Stomach smooth muscle (tissue), 2 donors: ENCODE results near the gene SMAD7.

Experiments
- H3K27ac ChIP-seq: one replicate; pipeline ENCODE4 v1.7.0; 2013; ENCODE audit warnings: mild to moderate bottlenecking, low read length, inconsistent platforms
- H3K27me3 ChIP-seq, 2 donors: one replicate each; pipeline ENCODE4 v1.7.0; 2013; ENCODE audit warnings: low read length in 2 of 2; ENCODE audit not compliant: insufficient read depth in 2 of 2, control insufficient read depth in 1 of 2
- H3K36me3 ChIP-seq, 2 donors: one replicate each; pipeline ENCODE4 v1.7.0; 2013; ENCODE audit warnings: low read length in 2 of 2; ENCODE audit not compliant: control insufficient read depth in 2 of 2, insufficient read depth in 2 of 2
- H3K4me1 ChIP-seq: one replicate; pipeline ENCODE4 v1.7.0; 2013; ENCODE audit warnings: low read length; ENCODE audit not compliant: control insufficient read depth, insufficient read depth
- H3K4me3 ChIP-seq, 2 donors: one replicate each; pipeline ENCODE4 v1.7.0; 2013; ENCODE audit warnings: low read length in 2 of 2
- H3K9ac ChIP-seq, 2 donors: one replicate each; pipeline ENCODE4 v1.7.0; 2013; ENCODE audit warnings: low read length in 2 of 2, mild to moderate bottlenecking in 1 of 2
- H3K9me3 ChIP-seq, 2 donors: one replicate each; pipeline ENCODE4 v1.7.0; 2013; ENCODE audit warnings: low read length in 2 of 2; ENCODE audit not compliant: control insufficient read depth in 2 of 2
- donor health status: healthy.
- donor health status: Pancreatic carcinoma.

SMAD7 gene

DNA sequence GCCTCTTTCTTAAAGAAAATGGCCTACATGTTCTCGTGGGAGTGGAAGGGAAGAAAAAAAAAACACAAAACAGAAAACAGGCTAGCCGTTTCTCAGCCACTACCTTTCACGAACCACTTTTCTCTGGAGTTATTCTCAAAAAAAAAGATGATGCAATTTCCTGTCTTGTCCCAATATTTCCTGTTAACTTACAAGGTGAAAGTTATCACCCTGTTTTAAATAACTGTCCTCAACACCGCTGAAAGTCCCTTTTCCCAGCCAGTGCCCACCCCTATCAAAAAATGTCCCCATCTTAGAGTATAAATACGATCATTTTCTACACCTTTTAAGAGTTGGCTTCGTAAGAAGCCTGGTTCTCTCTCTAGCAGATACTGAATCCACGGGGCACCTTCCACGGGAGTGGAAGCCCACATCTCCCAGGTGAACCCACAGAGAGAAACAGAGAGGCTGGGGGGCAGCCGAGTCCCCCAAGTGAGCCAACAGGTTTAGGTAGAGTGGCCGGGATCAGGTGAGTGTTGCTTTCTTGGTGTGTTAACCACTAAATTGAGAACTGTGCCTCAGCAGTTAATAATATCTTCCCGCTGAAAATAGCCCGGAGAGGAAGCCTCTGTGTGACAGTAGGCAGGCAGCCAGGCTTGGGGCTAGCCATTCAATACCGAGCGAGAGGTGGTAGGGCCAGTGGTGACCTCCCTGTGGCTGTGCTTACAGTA lies 15.9 kb downstream of the SMAD7 start:
- Histone ChIP-seq H3K4me3 (peak overlapping the region in 1 of 2 donors; percentile 58), H3K27ac (peak overlapping the region; percentile 58), H3K9me3 (no peaks in the 10 kb centered on the region), H3K9ac (peak overlapping the region; percentile 29 to 31), H3K4me1 (peaks cover 93% of the 10 kb centered on the region), H3K27me3 (no peaks in the 10 kb centered on the region), H3K36me3 (no peaks in the 10 kb centered on the region)

DNA sequence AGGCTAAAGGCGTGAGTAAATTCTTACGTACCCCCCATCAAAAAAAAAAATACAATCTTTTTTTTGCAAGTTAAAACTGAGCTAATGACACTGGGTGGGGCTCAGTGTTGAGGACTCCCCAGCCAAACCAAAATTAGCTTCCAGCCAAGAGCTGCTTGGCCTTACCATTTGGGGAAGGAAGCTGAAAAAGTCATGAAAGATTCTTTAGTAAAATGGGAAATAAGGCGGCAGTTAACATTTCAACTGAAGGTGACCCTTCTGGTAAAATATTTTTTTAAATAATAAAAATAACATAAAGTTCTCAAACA lies 16.4 kb downstream of the SMAD7 start:
- Histone ChIP-seq H3K9me3 (no peaks in the 10 kb centered on the region), H3K27ac (peak overlapping the region; percentile 53), H3K9ac (peak overlapping the region in 1 of 2 donors; percentile 4), H3K27me3 (no peaks in the 10 kb centered on the region), H3K4me1 (peaks cover 93% of the 10 kb centered on the region), H3K4me3 (peak overlapping the region; percentile 39 to 60), H3K36me3 (no peaks in the 10 kb centered on the region)

DNA sequence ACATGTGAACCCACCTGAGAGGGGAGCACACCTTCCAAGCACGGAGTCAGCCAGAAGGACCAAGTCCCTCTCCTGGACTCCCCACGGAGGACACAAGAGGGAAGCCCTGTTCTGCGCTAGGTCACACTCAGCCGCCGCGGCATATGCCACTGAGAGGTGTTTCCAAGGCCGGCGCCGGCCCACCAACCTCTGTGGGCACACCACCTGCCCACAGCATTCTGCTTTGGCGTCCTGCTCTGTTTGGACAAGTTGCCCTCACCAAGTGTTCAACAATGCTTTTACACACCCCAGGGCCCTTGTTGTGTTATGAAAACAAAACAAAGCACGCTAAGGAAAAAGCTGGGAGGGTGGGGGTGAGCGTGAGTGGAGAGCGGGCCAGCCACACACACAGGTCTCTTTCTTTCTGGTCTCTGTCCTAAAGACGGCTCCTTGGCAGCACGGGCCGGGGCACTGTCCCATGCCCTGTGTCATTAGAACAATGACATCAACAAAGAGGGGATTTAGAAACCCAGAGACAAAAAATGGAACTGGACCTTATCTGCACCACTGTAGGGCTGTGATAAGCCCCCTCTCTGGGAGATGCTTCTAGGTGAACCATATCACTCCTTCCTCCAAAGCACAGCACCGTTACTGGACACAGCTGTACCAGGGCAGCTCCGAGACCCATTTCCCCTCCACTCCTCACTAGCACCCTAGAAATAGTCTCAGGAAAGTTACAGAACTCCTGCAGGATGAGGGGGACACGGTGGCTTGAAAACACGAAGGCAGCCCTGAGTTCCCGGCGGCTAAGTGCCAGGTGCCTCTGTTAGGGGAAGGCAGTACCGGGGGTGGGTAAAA lies 17.0 kb downstream of the SMAD7 start:
- peaks cover 93% of the 10 kb centered on the region for H3K4me1 ChIP-seq
- H3K9me3 ChIP-seq = no peaks in the 10 kb centered on the region
- peak overlapping the region; percentile 53 for H3K27ac ChIP-seq
- H3K4me3 ChIP-seq = peak overlapping the region; percentile 39 to 60
- H3K9ac ChIP-seq = peak overlapping the region; percentile 21 to 29
- no peaks in the 10 kb centered on the region for H3K36me3 ChIP-seq
- H3K27me3 ChIP-seq = no peaks in the 10 kb centered on the region

DNA sequence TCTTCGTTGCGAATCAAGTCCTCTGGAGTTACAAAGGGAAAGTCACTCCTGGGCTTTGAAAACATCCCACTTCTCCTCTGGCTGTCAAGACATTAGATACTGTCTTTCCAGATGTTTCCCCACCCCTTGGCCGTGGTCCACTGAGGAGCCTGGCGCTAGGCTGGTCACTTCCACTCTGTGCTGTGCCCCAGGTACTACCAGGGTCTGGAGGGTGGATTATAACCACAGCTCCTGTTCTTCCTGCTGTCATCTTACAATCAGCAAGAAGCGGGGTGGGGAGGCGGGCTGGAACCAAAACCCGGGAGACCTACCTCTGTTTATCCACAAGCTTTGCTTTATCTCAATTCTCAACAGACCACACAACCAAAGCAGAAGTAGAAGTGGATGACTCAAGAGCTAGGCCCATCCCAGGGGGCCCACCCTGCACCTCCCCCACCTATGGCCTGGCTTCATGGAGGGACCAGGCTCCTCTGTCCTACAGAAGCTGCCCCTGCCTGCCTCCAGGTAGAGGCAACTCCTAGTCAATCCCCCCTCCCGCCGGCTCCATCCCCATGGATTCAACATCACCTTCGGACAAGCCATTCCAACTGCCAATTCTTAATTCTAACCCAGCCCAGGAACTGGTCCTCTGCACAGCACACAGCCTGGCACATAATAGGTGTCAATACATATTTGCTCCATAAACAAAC lies 17.8 kb downstream of the SMAD7 start:
- Histone ChIP-seq H3K4me1 (peaks cover 93% of the 10 kb centered on the region), H3K36me3 (no peaks in the 10 kb centered on the region), H3K9me3 (no peaks in the 10 kb centered on the region), H3K27ac (peak overlapping the region; percentile 53), H3K4me3 (peak overlapping the region in 1 of 2 donors; percentile 60), H3K9ac (peak overlapping the region in 1 of 2 donors; percentile 29), H3K27me3 (no peaks in the 10 kb centered on the region)

DNA sequence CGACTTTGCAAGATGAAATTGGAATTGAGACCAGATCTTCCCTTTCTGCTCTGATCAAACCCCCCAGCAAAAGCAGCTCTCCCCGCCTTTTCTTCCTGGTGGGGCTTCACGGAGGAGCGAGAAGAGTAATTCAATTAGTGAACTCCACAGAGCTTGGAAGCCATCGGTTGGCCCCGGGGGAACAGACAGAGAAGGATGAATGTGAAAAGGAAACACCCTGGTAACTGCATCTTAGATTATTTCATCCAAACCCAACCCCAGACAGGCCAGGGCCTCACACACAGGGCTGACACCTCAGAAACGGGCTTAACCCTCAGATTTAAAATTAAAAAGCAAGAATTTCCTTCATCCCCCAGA lies 18.3 kb downstream of the SMAD7 start:
- Histone ChIP-seq H3K4me1 (peaks cover 93% of the 10 kb centered on the region), H3K9ac (no peak overlapping the region), H3K4me3 (no peak overlapping the region), H3K9me3 (no peaks in the 10 kb centered on the region), H3K36me3 (no peaks in the 10 kb centered on the region), H3K27ac (peak overlapping the region; percentile 53), H3K27me3 (no peaks in the 10 kb centered on the region)

DNA sequence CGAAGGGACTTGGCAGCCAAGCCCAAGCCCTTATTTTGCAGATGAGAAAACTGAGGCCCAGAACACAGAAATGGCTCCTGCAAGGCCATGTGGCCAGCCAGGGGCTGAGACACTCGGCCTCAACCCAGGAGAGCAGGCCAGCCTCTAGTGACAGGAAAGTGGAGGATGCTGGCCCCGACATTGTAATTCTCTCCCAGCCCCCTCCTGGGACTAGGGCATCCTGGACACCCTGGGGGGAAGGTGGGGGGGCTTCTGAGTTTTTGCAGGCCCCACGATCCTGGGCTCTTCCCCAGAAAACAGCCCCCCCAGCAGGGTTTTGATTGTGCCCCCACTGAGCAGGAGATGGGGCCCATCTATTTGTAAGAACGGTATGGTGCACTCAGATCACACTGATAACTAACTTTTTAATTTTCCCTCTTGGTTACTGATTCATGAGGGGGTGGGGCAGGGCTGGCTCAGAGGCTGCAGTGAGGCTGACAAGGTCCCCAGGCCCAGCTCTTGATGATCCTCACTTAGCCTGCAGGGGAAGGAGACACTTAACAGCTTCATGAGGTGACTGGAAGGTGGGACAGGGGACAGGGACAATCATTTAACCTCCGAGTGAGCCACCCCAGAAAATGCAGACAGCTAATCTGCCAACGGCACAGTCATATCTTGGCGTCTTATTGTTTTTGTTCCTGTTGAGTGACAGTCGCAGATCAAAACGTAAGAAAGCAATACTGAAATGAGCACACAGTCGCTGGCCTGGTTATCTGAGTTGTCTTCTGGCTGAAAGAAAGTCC lies 18.9 kb downstream of the SMAD7 start:
- Histone ChIP-seq H3K4me3 (no peak overlapping the region), H3K9ac (no peak overlapping the region), H3K36me3 (no peaks in the 10 kb centered on the region), H3K4me1 (peaks cover 91% of the 10 kb centered on the region), H3K9me3 (no peaks in the 10 kb centered on the region), H3K27ac (peak overlapping the region; percentile 53), H3K27me3 (no peaks in the 10 kb centered on the region)

DNA sequence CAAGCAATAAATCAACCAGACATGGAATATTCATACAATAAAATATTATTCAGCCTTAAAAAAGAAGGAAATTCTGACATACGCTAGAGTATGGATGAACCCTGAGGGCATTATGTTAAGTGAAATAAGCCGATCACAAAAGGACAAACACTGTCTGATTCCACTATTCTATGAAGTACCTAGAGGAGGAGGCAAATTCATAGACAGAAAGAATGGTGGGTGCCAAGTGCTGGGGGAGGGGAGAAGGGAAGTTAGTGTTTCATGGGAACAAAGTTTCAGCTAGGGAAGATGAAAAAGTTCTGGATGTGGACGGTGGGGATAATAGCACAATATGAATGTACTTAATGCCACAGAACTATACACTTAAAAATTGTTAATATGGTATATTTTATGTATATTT lies 19.8 kb downstream of the SMAD7 start:
- Histone ChIP-seq H3K4me1 (peaks cover 96% of the 10 kb centered on the region), H3K27ac (no peak overlapping the region), H3K36me3 (no peaks in the 10 kb centered on the region), H3K9me3 (no peaks in the 10 kb centered on the region), H3K27me3 (no peaks in the 10 kb centered on the region), H3K9ac (no peak overlapping the region), H3K4me3 (no peak overlapping the region)

DNA sequence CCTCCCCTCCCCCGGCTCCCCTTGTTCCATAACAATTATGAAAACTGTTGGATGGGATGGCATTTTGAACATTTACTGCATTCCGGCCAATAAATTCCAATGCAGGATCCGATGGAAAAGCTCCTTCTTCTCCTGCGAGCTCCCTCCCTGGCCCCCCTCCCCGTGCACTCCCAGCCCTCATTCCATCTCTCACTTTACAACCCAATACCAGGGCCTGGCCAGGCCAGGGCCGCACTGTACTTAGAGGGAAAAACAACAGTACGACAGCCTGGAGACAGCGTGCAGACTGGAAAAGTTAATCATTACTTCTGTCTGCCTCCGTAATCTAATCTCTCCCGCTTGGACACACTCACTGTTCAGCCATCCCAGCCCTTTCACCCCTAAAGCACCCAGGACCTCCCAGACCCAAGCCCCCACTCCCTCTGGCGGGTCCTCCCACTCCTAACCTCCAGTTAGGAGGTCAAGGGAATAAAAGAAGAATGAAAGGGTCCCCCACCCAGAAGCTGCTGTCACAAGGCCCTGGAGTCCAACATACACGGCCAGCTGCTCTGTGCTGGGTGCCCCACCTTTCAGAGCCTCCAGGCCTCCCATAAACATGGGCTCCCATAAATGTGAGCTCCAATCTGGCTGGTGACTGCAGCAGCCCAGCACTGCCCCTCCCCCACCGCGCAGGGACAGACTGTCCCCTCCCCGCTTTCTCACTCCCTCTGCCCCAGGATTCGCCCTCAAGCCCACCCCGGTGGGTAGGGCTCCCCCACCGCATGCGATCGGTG lies 20.6 kb downstream of the SMAD7 start:
- Histone ChIP-seq H3K27me3 (no peaks in the 10 kb centered on the region), H3K4me3 (peak overlapping the region; percentile 5 to 58), H3K4me1 (peaks cover 92% of the 10 kb centered on the region), H3K27ac (peak overlapping the region; percentile 74), H3K9me3 (no peaks in the 10 kb centered on the region), H3K9ac (peak overlapping the region; percentile 40 to 51), H3K36me3 (no peaks in the 10 kb centered on the region)

DNA sequence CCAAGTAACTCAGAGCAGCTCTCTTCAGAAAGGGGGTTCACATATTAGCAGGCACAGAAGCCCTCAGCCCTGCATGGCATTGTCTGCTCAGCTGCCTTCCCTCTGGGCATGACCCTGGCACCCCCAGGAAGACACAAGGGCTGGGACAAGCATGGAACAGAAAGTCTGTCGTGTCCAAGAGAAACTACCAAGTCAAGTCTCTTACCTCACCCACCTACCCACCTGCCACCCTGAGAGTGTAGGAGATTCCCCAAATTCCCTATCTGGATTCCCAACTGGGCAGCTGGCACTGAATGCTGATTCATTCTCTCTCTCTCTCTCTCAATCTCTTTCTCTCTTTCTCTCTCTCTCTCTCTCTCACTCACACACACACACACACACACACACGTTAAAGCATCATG lies 21.6 kb downstream of the SMAD7 start:
- Histone ChIP-seq H3K4me3 (peak overlapping the region; percentile 51 to 58), H3K4me1 (peaks cover 92% of the 10 kb centered on the region), H3K27ac (peak overlapping the region; percentile 74), H3K9ac (peak overlapping the region; percentile 31 to 42), H3K36me3 (no peaks in the 10 kb centered on the region), H3K9me3 (no peaks in the 10 kb centered on the region), H3K27me3 (no peaks in the 10 kb centered on the region)

DNA sequence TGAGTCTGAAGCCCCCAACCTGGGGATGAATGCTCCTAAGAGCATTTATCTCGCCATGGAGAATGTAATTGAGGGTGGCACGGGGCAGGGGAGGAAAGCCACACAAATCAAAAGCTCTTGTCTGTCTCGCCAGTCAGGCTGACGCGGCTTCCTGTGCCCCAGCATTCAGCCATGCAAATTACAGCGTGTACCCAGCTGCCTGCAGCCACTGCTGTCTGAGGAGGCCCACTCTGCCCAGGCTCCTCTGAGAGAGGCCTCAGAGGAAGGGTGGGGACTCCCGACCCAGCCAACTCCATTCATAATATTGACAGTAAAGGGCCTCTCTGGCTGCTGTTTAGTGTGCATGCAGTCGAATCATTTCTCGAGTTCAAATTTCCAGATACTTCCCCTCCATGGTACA lies 22.0 kb downstream of the SMAD7 start:
- peak overlapping the region; percentile 74 for H3K27ac ChIP-seq
- no peaks in the 10 kb centered on the region for H3K9me3 ChIP-seq
- peak overlapping the region; percentile 51 to 58 for H3K4me3 ChIP-seq
- no peaks in the 10 kb centered on the region for H3K27me3 ChIP-seq
- H3K4me1 ChIP-seq = peaks cover 92% of the 10 kb centered on the region
- H3K9ac ChIP-seq = peak overlapping the region in 1 of 2 donors; percentile 59
- H3K36me3 ChIP-seq = no peaks in the 10 kb centered on the region
